NB4 (cell line): ENCODE results near the gene TLCD3A.

Experiments
- POLR2A ChIP-seq: IDR thresholded peaks from 2 replicates; pipeline ENCODE4 v1.6.1; 2011; ENCODE audit warnings: mild to moderate bottlenecking; ENCODE audit not compliant: insufficient read length; ENCODE audit errors: extremely low read depth
- TF ChIP-seq, protein P1 (sequence below): IDR thresholded peaks from one replicate; pipeline ENCODE4 v1.5.1; 2012; ENCODE audit warnings: low read depth, low read length

DNA sequence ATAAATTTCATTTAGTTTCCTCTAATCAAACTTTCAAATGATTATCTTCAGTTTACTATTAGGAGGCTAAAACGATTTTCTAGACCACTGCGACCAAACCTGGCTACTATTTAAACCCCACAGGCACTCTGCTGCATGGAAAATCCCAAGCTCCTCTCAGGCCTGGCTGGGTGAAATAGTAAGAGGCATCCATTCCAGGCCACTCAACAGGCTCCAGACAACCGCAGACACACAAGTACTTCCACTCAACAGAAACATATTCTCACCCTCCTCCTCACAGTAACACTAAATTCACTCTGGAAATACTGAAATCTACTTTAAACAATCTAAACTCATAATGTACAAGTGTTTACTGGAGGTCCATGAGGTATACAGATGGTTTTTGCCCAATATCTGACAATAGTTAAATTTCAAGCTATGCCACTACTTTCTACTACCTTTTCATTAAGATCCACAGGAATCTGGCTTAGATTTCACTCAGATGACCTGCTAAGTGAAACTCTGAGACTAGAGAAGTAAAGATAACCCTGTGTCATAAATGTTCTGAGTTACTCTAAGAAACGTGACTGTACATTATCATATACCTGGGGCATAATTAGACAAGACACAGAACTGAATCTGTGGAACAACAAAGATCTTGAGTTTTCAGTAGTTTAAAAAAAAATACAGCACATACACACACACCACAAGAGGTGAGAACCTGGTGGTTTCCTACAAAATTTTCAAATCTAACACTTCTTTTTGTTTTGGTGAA lies 28.1 kb upstream of the TLCD3A start:
- no peak for TF ChIP-seq POLR2A
- TF ChIP-seq, protein P1, sequence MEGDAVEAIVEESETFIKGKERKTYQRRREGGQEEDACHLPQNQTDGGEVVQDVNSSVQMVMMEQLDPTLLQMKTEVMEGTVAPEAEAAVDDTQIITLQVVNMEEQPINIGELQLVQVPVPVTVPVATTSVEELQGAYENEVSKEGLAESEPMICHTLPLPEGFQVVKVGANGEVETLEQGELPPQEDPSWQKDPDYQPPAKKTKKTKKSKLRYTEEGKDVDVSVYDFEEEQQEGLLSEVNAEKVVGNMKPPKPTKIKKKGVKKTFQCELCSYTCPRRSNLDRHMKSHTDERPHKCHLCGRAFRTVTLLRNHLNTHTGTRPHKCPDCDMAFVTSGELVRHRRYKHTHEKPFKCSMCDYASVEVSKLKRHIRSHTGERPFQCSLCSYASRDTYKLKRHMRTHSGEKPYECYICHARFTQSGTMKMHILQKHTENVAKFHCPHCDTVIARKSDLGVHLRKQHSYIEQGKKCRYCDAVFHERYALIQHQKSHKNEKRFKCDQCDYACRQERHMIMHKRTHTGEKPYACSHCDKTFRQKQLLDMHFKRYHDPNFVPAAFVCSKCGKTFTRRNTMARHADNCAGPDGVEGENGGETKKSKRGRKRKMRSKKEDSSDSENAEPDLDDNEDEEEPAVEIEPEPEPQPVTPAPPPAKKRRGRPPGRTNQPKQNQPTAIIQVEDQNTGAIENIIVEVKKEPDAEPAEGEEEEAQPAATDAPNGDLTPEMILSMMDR: no peak
